PC-9 (cell line): ENCODE measurements around the gene C5orf47. TPM values are rescaled to one million over a fixed set of nuclear protein-coding genes. Genes with fewer than 3 reads are reported as not detected.

Experiments used
- BruUV-seq: library from RNA; stranded (reverse); fragments of 400-500 nt; replicated peaks from 2 replicates; lab custom pipeline; 2021; lab: Mats Ljungman, UMichigan
- CTCF ChIA-PET: fragments of 300-600 bp; sonication (Branson Sonifier 250); formaldehyde crosslinking; loops from one replicate; lab custom pipeline; 2022; ENCODE audit warnings: antibody characterized with exemption; lab: Charles Lee
- POLR2A ChIA-PET: fragments of 300-600 bp; sonication (Branson Sonifier 250); formaldehyde crosslinking; loops from one replicate; lab custom pipeline; 2022; ENCODE audit warnings: antibody characterized with exemption; ENCODE audit not compliant: unreplicated experiment; lab: Charles Lee
- DNase-seq, 2 experiments: peaks; one replicate each; pipeline versions ENCODE4 v3.0.0 to v3.0.0-alpha.2; 2015 to 2022; ENCODE audit warnings: mixed read lengths in 1 of 2
- H2AFZ ChIP-seq: fragments of 200-600 bp; sonication (generic); 2 replicates; pipeline ENCODE4 v1.8.1; 2017; ENCODE audit warnings: antibody characterized with exemption
- H3F3A ChIP-seq: fragments of 200-600 bp; sonication (generic); 2 replicates; pipeline ENCODE4 v1.8.1; 2017; ENCODE audit warnings: antibody characterized with exemption, mild to moderate bottlenecking, low read depth; ENCODE audit not compliant: insufficient read depth
- H3K27ac ChIP-seq: fragments of 200-600 bp; sonication (generic); 2 replicates; pipeline ENCODE4 v1.6.1; 2016; ENCODE audit warnings: mixed run types
- H3K27me3 ChIP-seq: fragments of 200-600 bp; sonication (generic); 2 replicates; pipeline ENCODE4 v1.6.1; 2016; ENCODE audit warnings: low read depth, mixed run types; ENCODE audit not compliant: insufficient read depth
- H3K36me3 ChIP-seq: fragments of 200-600 bp; sonication (generic); 2 replicates; pipeline ENCODE4 v1.6.1; 2016; ENCODE audit warnings: low read depth, mixed run types
- H3K4me1 ChIP-seq: fragments of 200-600 bp; sonication (generic); replicated peaks from 2 replicates; pipeline ENCODE4 v1.6.1; 2016; ENCODE audit warnings: mixed run types; ENCODE audit not compliant: insufficient read depth
- H3K4me2 ChIP-seq: fragments of 200-600 bp; sonication (generic); 2 replicates; pipeline ENCODE4 v1.6.1; 2017; ENCODE audit warnings: mixed run types
- H3K4me3 ChIP-seq: fragments of 200-600 bp; sonication (generic); 2 replicates; pipeline ENCODE4 v1.6.1; 2016; ENCODE audit warnings: mixed run types
- H3K79me2 ChIP-seq: fragments of 200-600 bp; sonication (generic); 2 replicates; pipeline ENCODE4 v1.6.1; 2017; ENCODE audit warnings: low read depth, mixed run types
- H3K9me2 ChIP-seq: fragments of 200-600 bp; sonication (generic); 2 replicates; pipeline ENCODE4 v1.8.1; 2017; ENCODE audit warnings: mild to moderate bottlenecking; ENCODE audit not compliant: insufficient read depth
- H3K9me3 ChIP-seq: fragments of 200-600 bp; sonication (generic); 2 replicates; pipeline ENCODE4 v1.8.1; 2016; ENCODE audit warnings: low read depth; ENCODE audit not compliant: insufficient read depth
- H4K20me1 ChIP-seq: fragments of 200-600 bp; sonication (generic); 2 replicates; pipeline ENCODE4 v1.8.1; 2017; ENCODE audit not compliant: insufficient read depth
- EZH2 ChIP-seq: fragments of 200-600 bp; sonication (generic); IDR thresholded peaks from 2 replicates; pipeline ENCODE4 v1.8.0; 2017; ENCODE audit warnings: antibody characterized with exemption, low read depth
- intact Hi-C: fragments of 100-400 bp; cut with micrococcal nuclease; formaldehyde crosslinking; loops from one replicate; pipeline ENCODE4 v1.10.0; 2022; ENCODE audit not compliant: unreplicated experiment
- total RNA-seq: library from RNA; stranded (reverse); gene quantifications from 2 replicates; pipeline ENCODE4 v1.2.3, GENCODE V29; 2021
- TF ChIP-seq, protein P1 (sequence below): fragments of 200-600 bp; sonication (generic); conservative IDR thresholded peaks from 2 replicates; pipeline ENCODE4 v1.6.1; 2017; ENCODE audit warnings: mixed run types, antibody characterized with exemption, mild to moderate bottlenecking, moderate library complexity

Gene C5orf47
- total RNA-seq, 1 experiment from 2014 or later, result not detected

DNA sequence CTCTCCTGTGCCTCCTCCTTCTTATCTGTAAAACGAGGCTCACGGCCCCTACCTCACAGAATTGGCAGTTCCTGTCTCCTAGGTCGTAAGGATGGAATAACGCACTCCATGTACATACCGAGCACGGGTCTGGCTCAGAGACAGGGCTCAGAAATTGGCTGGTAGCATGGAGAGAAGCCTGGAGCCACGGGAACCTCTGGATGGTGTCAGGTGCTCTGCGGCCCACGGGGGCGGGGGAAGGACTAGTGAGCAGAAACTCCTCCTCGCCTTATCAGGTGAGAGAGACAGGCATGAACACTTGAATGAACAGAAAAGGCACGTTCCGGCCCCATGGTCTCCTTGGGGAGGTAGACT is 15.4 kb upstream of the C5orf47 start:
- Histone ChIP-seq H3F3A (peaks cover 17% of the 10 kb centered on the region), H2AFZ (peak overlapping the region; percentile 77), H3K4me2 (peak overlapping the region; percentile 58), H3K27ac (no peak overlapping the region), H3K79me2 (no peaks in the 10 kb centered on the region), H3K9me2 (no peaks in the 10 kb centered on the region), H3K27me3 (no peaks in the 10 kb centered on the region), H3K9me3 (no peaks in the 10 kb centered on the region), H4K20me1 (no peaks in the 10 kb centered on the region), H3K4me1 (peaks cover 33% of the 10 kb centered on the region), H3K4me3 (no peak overlapping the region; the same call in 1 of the 2 replicates), H3K36me3 (no peaks in the 10 kb centered on the region)
- ChIA-PET POLR2A (interaction anchor here (0.6 kb wide), 1 partner anchor 10 kb away, joined by 4 read pairs; no protein-coding TSS in a partner anchor), CTCF (interaction anchor here (0.6 to 1.4 kb wide), 13 partner anchors 8 to 1419 kb away, joined by 3 to 8 read pairs (median 4); partner anchors contain the start of gene CPEB4)
- BruUV-seq, result no TSS peak
- TF ChIP-seq, protein P1, sequence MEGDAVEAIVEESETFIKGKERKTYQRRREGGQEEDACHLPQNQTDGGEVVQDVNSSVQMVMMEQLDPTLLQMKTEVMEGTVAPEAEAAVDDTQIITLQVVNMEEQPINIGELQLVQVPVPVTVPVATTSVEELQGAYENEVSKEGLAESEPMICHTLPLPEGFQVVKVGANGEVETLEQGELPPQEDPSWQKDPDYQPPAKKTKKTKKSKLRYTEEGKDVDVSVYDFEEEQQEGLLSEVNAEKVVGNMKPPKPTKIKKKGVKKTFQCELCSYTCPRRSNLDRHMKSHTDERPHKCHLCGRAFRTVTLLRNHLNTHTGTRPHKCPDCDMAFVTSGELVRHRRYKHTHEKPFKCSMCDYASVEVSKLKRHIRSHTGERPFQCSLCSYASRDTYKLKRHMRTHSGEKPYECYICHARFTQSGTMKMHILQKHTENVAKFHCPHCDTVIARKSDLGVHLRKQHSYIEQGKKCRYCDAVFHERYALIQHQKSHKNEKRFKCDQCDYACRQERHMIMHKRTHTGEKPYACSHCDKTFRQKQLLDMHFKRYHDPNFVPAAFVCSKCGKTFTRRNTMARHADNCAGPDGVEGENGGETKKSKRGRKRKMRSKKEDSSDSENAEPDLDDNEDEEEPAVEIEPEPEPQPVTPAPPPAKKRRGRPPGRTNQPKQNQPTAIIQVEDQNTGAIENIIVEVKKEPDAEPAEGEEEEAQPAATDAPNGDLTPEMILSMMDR, result no peak
- intact Hi-C loops, result loop anchor here (1.0 to 10.0 kb wide), 5 partner anchors 55 to 999 kb away; no protein-coding TSS in a partner anchor
- no peak for DNase-seq

GRCh38 chr5:173974688-173975239 is 14.2 kb upstream of the C5orf47 start:
- Histone ChIP-seq H3K4me1 (peaks cover 22% of the 10 kb centered on the region), H3K9me3 (no peaks in the 10 kb centered on the region), H4K20me1 (no peaks in the 10 kb centered on the region; the same call in 1 of the 2 replicates), H3K9me2 (no peaks in the 10 kb centered on the region), H3K79me2 (no peaks in the 10 kb centered on the region), H3K36me3 (no peaks in the 10 kb centered on the region), H3K27me3 (no peaks in the 10 kb centered on the region), H2AFZ (no peak overlapping the region), H3K27ac (no peak overlapping the region), H3K4me2 (no peak overlapping the region), H3K4me3 (no peak overlapping the region), H3F3A (peaks cover 6% of the 10 kb centered on the region; the same call in 1 of the 2 replicates)
- TF ChIP-seq, protein P1, result no peak
- no peak for TF ChIP-seq EZH2
- BruUV-seq, result no TSS peak
- intact Hi-C loops, result loop anchor here (10.0 kb wide), 1 partner anchor 1000 kb away; no protein-coding TSS in a partner anchor
- POLR2A ChIA-PET, result no interaction called here
- DNase-seq, result no peak
- CTCF ChIA-PET, result interaction anchor here (0.6 kb wide), 1 partner anchor 993 kb away, joined by 5 read pairs; no protein-coding TSS in a partner anchor

- Histone ChIP-seq H3K4me1 (no peaks in the 10 kb centered on the region), H3K9me3 (no peaks in the 10 kb centered on the region), H3K9me2 (no peaks in the 10 kb centered on the region), H2AFZ (no peak overlapping the region), H4K20me1 (no peaks in the 10 kb centered on the region; the same call in 1 of the 2 replicates), H3K27ac (no peak overlapping the region), H3K36me3 (no peaks in the 10 kb centered on the region), H3K4me2 (no peak overlapping the region), H3K4me3 (no peak overlapping the region), H3F3A (no peaks in the 10 kb centered on the region; the same call in 1 of the 2 replicates), H3K27me3 (no peaks in the 10 kb centered on the region), H3K79me2 (no peaks in the 10 kb centered on the region)
- BruUV-seq, result no TSS peak
- TF ChIP-seq EZH2, result no peak
- TF ChIP-seq, protein P1, result no peak
- DNase-seq, result no peak
- intact Hi-C loops, result loop anchor here (5.0 kb wide), 2 partner anchors 336 to 1274 kb away; no protein-coding TSS in a partner anchor
- ChIA-PET CTCF (interaction anchor here (0.6 to 1.4 kb wide), 2 partner anchors 8 to 97 kb away, joined by 4 to 5 read pairs; no protein-coding TSS in a partner anchor), POLR2A (interaction anchor here (0.6 kb wide), 1 partner anchor 95 kb away, joined by 4 read pairs; no protein-coding TSS in a partner anchor)
These were observed 7.7 kb upstream of the C5orf47 start for GRCh38 chr5:173981185-173981761.
